HG02970 (cell line): ENCODE results near the gene RIN3.

Source experiments
- ATAC-seq: cut with Tn5 transposase; IDR thresholded peaks from one replicate; pipeline ENCODE4 v1.9.1; 2021; ENCODE audit warnings: mild to moderate bottlenecking, moderate library complexity, moderate number of reproducible peaks; ENCODE audit not compliant: unreplicated experiment, low FRiP score

RIN3 gene

GRCh38 chr14:92503756-92504491 lies 9.7 kb upstream of the RIN3 start:
- no peak for ATAC-seq

DNA sequence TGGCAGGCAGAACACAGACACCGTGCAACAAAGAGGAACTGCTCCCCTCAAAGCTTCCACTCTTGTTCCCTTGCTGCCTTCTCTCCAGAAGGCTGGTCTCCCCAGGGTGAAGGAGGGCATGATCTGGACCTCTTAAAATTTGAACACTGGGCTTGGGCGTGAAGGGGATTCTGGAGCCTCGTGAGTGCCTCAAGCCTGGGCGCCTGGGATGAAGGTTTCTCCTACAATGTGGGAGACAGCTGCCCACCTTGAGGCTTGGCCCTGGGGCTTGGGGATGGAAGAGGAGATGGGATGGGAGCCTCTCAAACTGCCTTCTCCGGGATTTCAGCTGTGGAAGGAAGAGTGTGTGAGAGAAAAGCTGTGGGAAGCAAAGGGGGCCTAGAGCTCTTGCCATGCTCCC lies 7.8 kb upstream of the RIN3 start:
- no peak for ATAC-seq

DNA sequence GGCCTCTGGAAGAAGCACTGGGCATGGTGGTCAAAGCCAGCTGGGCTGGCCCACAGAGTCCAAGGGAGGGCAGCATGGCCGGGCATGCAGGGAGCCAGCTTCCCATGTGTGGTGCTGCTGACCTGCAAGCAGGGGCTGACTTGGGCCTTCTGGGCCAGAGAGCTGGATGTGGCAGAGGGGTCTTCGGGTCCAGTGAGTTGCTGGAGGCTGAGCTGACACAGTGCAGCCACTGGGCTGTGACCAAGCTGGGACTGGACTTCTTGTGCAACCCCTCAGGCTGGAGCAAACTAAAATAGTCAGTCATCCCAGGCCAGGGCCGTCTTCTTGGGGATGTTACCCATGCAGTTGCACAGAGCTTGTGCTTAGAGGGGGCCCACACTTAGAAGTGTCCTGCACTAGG lies 7.3 kb upstream of the RIN3 start:
- ATAC-seq = no peak

DNA sequence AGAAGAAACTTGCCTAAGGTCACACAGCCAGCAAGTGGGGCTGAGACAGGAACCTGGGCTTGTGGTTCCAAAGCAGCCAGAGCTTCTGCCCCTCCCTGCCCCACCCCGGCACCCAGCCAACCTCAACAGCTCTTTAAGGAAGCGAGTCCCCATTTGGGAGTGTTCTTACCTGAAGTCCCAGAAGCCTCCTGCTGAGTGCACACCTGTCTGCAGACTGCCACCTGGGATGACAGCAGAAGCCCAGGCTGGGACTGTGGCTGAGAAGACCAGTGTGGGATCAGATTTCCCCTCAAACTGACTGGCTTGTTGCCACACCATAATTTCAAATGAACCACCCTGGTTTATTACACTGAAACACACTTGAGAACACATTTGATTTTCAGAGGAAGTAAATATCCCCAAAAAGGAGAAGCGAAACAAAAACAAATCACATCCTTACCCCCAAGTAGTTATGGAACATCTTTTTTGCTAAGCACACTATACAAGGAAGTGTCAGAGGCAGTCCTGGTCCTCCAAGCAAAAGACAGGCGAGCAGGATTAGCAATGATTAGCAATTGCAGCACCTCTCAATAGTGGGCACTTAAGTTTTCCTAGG lies 6.3 kb upstream of the RIN3 start:
- no peak for ATAC-seq

- no peak for ATAC-seq
Observed at GRCh38 chr14:92510972-92511371, 2.6 kb upstream of the RIN3 start.

DNA sequence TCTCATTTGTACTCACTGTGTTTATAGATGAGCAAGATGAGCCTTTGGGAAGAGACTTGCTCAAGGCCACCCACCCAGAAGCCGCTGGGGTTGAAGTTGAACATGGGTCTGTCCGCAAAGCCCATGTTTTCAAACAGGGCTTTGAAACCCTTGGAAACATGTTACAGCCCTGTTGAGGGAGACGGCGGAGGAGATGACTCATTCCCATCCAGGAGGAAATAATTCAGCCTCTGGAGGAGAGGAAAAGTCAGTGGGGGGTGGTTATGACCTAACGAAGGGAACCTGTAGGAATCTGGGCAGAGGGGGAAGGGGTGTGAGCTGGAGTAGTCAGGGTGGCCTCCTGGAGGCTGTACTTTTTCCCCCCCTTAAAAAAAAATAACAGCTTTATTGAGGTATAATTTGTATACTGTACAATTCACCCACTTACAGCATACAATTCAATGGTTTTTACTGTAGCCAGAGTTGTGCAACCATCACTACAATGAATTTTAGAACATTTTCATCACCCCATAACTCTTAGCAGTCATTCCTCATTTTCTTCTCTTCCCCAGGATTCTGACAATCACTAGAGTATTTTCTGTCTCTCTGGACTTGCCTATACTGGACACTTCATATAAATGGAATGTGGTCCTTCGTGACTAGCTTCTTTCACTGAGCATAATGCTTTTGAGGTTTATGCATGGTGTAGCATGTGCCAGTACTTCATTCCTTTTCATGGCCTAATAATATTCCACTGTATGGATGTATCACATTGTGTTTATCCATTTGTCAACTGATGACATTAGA lies 1.9 kb upstream of the RIN3 start:
- no peak for ATAC-seq

- no peak for ATAC-seq
Observed at GRCh38 chr14:92512807-92513203, 776 bp upstream of the RIN3 start.

GRCh38 chr14:92513966-92514843 lies 624 bp downstream of the RIN3 start:
- ATAC-seq = no peak

GRCh38 chr14:92514844-92515514 lies 1.4 kb downstream of the RIN3 start:
- ATAC-seq = no peak

- ATAC-seq = no peak
Observed at GRCh38 chr14:92515546-92516343, 2.2 kb downstream of the RIN3 start.

DNA sequence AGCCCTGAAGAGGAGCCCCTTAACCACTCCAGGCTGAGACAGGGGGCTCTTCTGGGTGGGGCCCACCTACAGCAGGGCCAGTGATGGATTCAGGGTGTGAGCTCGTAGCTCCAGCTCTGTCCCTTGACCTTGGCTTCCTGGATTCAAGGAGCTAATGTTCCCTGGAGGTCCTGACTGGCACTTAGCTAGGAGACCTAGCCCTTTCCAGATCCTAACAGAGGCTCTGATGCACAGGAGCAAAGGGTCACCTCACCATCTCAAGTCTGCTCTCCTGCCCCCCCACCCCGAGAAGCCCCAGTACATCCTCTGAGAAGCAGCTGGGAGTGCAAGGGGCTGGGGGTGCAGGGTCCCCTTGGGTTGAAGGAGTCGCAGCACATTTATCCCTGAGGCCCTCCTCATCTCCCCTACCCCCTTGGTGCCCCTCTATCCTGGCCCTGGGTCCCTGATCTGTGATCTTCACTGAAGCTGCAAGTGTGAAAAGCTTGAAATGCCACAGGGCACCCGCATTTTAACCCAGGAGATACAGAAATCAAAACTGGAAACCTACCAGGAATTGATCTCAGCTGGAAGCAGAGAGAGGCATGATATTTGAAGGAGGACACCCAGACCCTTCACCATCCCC lies 2.9 kb downstream of the RIN3 start:
- ATAC-seq = no peak

GRCh38 chr14:92516966-92517506 lies 3.5 kb downstream of the RIN3 start:
- no peak for ATAC-seq

DNA sequence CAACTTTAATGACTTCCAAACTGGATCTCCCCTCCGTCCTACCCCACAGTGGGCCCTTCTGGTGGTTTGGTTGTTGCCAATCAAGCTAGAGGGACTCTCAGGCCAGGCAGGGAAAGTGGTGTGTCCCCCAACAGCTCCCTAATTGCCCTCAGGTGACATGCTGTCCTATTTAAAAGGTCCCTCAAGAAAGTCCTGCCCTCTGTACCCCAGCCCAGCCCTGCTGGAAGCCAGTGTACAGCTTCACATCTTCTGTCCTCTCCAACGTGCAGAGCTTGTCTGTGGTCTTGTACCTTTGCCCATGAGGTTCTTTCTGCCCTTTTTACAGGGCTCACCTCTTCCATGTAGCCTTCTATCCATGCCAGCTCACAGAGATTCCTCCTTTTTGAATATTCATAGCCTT lies 4.2 kb downstream of the RIN3 start:
- ATAC-seq = no peak

- ATAC-seq = no peak
Observed at GRCh38 chr14:92519246-92520101, 5.9 kb downstream of the RIN3 start.

- no peak for ATAC-seq
Observed at GRCh38 chr14:92520102-92521057, 6.8 kb downstream of the RIN3 start.

- ATAC-seq = no peak
Observed at GRCh38 chr14:92521058-92521415, 7.5 kb downstream of the RIN3 start.

- ATAC-seq = no peak
Observed at GRCh38 chr14:92523752-92524151, 10.2 kb downstream of the RIN3 start.
